ENCODE measurements around the gene UBE2N.
"Not testable (repeated sequence)": the region's sequence is repeated elsewhere in the genome, so short reads cannot be mapped to it uniquely, and the experiment has no call there.

The UBE2N gene

DNA sequence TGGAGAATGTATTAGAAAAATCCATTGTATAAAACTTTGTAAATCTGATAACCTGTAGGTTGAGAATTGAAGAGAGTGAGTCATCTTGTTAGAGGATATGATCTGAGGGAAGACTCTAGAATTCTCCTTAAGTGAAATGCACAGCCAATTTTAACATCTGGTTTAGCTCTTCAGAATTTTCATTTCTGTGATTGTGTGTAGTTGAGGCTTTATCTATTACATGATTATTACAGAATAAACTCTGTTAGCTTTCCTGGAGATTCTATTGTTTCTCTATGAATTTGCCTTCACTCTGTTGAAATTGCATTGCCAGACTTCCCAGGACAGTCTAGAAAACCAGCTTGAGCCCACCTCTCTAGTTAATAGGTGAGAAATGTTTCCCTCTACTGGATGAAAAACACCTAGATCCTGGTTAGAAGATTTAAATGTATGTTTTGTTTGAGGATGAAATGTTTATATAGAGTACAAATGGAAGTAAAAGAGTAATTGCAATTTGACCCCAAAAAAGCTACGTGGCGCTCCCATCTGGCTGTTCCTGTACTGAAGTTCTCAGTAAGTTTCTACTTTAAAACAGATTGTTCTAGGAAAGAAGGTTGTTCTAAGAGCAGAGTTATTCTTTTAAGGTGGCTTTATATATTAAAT lies 61.1 kb downstream of the UBE2N start:
- FAIRE-seq: no peak
- DNase-seq (ENCODE audit: low spot score): no peak

GRCh38 chr12:93379981-93380361 lies 61.8 kb downstream of the UBE2N start:
- DNase-seq (ENCODE audit: low spot score) (no peak), FAIRE-seq (no peak)

DNA sequence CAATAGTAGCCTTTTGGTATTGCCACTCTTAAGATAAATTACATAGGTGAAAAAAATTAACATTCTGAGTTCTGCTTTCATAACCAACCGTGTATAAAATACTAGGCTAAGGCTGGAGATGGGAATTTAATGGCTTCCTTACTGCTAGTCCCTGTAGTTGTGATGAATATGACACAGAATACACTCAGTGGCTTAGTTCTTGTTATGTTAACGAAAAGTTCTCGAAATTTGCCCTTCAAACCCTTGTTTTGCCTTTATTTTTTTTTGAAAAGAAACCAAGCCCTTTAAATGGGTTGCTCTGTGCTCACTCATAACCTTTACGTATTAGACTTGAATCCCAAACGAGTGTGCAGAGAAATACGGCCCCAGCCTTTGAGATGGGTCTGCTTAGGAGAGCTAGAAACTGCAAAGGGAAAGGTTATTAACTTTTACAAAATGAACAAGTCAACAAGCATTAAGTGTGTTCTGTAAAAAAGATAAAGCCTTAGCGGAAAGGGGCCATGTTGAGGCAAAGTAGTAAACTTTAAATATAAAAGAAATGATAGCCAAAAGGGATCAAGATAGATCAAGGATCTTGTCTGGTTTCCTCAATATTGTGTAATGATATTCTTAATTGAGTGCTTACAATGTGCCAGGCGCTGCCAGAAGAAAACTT lies 62.3 kb downstream of the UBE2N start:
- no peak for FAIRE-seq
- no peak for DNase-seq (ENCODE audit: low spot score)

DNA sequence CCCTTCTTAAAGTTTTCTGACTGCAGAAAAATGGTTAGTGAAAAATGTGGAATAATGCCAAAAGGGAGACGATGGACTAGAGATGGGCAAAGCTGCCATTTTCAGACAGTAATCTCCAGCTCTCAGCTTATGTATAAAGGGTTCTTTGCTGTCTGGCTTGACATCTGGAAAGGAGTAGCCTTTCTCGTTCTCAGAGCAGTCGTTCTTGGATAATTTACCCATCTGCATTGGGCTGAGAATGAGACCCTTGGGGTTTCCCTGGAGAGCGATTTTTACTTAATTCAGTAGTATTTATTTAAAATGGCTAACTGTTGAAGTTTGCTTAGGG lies 62.8 kb downstream of the UBE2N start:
- DNase-seq (ENCODE audit: low spot score) (no peak), FAIRE-seq (no peak)

DNA sequence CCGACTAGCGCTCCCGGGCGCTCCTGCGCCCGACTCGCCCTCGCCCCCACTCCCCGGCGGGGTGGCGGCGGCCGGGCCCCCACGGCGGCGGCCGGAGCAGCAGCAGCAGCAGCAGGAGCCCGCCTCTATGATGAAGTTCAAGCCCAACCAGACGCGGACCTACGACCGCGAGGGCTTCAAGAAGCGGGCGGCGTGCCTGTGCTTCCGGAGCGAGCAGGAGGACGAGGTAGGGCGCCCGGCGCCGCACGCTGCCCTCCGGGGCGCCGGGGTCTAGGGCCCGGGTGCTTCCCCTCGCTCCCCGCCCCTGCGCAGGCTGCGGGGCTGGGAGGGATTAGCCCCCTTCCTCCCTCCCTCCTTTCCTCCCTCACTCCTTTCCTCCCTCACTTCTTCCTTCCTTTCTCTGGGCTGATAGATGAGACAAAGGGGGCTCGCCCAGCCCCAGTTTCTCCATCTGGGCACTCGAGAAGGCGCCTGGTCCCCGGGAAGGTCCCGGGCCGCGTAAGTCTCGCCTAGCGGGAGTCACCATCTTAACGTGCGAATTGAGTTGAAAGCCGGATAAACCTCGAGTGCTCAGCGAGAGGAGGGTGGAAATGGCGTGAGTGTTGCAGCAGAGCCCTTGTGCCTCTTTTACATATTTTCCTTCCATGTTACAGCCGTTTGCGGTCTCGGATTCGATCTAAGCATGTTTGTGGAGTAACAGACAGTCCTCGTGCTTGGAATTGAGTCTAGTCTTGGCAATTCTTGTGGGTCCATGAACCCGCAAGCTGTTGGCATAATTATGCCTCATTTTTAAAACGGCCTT lies 63.4 kb downstream of the UBE2N start:
- peak; percentile 32 for DNase-seq (ENCODE audit: low spot score)
- FAIRE-seq: not testable (repeated sequence)

DNA sequence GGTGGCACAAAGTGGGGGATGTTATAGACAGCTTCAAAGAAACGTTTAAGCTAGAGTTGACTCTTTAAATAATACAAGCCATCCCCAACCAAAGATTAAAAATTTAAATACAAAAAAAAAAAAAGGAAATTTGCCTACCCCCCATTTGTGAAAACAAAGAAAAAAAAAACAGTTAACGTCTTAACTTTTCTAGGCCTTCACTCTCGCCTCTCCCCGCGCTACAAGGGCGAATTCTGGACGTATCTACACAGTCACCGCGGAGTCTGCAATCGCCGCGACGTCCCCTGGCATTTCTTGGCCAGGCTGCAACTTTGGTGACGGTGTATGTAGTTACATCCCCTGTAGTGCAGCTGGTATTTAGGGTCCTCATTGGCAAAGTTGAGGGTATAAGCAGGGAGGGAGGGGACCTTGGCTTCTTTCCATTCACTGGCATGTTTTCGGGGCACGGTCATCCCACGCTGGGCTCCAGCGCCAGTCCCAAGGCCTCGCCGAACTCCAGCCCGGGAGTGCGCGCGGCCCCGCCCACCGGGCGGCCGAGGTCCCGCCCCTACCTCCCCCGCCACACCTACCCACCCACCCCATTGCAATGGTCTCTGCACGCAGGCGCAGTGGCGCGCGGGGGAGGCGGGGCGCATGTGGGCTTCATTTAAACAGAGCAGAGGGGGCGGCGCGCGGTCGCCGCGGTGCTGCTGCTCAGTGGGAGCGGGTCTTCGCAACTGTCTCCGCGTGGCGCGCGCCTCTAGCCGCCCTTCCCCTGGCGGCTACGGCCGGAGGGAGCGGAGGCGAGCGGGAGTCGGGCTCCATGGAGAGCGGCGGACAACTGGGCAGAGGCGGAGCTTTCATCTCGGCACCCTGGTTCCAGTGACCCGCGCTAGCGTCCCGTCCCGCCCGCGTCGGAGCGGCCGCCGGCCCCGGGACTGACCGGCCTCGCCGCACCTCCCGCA lies 64.2 kb downstream of the UBE2N start, which contains the start of gene NUDT4:
TSS of gene NUDT4 (plus strand) at position 674 of the 944 bp plus-strand sequence. CDS start 398 bp downstream, outside the sequence.
- FAIRE-seq (peak; percentile 12), DNase-seq (ENCODE audit: low spot score) (peak; percentile 81)

- FAIRE-seq: no peak
- no peak for DNase-seq (ENCODE audit: low spot score)
Observed at GRCh38 chr12:93376436-93377251, 65.1 kb downstream of the UBE2N start.

DNA sequence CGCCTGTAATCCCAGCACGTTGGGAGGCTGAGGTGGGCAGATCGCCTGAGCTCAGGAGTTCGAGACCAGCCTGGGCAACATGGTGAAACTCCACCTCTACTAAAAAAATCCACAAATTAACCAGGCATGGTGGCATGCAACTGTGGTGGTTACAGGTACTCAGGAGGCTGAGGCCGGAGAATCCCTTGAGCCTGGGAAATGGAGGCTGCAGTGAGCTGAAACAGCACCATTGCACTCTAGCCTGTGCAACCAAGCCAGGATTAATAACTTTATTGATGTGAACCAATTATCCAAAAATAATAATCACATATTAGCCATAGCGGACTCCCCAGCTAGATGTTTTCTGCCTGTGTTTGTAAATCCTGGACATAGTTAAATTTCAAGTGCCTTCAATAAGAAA lies 65.8 kb downstream of the UBE2N start:
- no peak for DNase-seq (ENCODE audit: low spot score)
- FAIRE-seq: no peak

- DNase-seq (ENCODE audit: low spot score): no peak
- no peak for FAIRE-seq
Observed at GRCh38 chr12:93373961-93374656, 67.6 kb downstream of the UBE2N start.

GRCh38 chr12:93370947-93371346 lies 70.8 kb downstream of the UBE2N start:
- FAIRE-seq (no peak), DNase-seq (ENCODE audit: low spot score) (no peak)

DNA sequence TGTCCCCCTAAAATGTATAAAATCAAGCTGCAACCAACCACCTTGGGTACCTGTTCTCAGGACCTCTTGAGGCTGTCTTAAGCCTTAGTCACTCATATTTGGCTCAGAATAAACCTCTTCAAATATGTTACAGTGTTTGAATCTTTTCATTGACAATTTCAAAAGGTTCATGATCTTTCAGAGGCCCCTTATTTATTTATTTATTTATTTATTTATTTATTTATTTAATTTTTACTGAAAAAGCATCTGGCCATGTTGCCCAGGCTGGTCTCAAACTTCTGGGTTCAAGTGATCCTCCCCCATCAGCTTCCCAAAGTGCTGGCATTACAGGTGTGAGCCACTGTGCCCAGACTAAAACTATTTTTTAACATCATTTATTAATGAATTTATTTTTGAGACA lies 72.2 kb downstream of the UBE2N start:
- FAIRE-seq (no peak), DNase-seq (ENCODE audit: low spot score) (no peak)

DNA sequence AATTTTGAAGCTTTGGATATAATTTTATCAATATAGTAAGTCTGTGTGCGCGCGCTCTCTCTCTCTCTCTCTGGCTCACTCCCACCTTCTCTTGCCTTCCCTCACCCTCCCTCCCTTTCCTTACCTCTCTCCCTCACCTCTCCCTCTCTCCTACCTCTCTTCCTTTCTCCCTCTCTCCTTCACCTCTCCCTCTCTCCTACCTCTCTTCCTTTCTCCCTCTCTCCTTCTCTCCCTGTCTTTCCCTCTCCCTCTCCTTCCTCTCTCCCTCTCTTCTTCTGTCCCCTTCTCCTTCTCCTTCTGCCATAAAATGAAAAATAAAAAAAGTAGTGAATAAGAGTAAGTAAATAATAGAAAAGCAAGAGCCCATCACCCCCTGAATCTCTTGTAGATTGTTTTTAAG lies 73.0 kb downstream of the UBE2N start:
- FAIRE-seq: no peak
- DNase-seq (ENCODE audit: low spot score): no peak

DNA sequence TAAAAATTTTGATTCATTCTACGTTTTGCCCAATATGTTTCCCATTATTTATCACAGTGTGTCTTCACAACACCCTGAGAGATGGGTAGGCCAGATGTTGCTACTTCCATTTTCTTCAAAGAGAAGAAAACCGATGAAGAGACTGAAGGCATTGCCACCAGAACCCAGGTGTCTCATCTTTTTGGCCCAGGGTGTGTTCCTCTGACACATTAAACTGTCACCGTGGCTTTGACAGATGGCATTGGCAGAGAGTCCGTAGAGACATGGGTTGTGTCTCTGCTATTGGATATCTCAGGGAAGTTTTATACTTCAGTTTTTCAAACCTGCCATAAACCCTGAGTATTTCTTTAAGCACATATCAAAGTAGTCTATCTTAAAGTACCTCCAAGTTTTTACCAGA lies 75.3 kb downstream of the UBE2N start:
- DNase-seq (ENCODE audit: low spot score) (no peak), FAIRE-seq (no peak)

- DNase-seq (ENCODE audit: low spot score): no peak
- FAIRE-seq: no peak
Observed at GRCh38 chr12:93365616-93366405, 75.9 kb downstream of the UBE2N start.

DNA sequence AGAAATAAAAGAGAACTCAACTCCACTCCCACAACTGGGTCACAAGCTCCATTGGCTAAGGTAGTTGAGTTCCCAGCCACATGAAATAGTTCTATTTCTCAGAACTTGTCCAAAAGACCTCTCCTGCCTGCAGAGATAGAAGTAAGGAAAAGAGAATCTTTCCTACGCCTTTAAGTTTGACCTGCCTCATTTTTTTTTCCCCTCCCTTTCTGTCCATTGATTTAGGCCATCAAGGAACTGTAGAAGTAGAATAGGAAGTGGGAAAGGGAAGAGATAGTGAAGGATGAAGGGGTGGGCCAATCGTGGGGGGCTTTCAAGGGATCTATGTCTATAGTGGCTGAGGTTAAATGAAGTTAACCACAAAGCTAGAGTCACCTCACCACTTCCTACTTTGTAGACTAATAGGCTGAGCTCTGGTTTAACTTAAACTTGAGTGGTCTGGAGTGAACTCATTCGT lies 77.9 kb downstream of the UBE2N start:
- DNase-seq (ENCODE audit: low spot score): peak; percentile 11
- peak; percentile 8 for FAIRE-seq

- DNase-seq (ENCODE audit: low spot score) (peak; percentile 11), FAIRE-seq (no peak)
Observed at GRCh38 chr12:93361151-93361919, 80.4 kb downstream of the UBE2N start.

DNA sequence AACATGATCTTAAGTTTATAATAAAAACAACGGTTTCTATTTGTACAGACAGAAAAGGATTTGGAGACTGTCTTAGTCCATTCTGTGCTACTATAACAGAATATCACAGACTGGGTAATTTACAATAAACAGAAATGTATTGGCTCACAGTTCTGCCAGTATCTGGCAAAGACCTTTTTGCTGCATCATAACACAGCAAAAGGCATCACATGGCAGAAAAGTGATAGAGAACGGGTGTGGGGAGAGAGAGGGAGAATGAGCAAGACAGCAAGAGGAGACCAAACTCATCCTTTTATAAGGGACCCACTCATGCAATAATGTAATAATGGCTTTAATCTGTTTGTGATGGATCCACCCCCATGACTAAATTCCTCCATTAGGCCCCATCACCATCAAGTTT lies 81.1 kb downstream of the UBE2N start:
- DNase-seq (ENCODE audit: low spot score): no peak
- no peak for FAIRE-seq

DNA sequence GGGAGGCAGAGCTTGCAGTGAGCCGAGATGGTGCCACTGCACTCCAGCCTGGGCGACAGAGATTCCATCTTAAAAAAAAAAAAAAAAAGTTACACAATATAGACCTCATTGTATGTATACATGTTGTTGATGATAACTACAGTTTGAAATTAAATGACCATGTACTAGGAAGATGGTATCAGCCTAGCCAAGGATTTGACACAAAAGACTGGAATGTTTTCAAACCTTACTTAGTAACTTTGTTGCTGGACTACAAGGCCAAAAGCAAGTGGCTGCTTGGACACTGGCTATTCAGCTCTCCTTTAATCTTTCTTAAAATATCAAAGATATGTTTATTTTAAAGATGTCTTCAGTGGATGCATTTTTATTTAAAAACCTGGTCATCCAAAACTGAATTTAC lies 82.9 kb downstream of the UBE2N start:
- FAIRE-seq (no peak), DNase-seq (ENCODE audit: low spot score) (no peak)

Measured in RCC 7860 (cell line).